OCI-LY3 (cell line): ENCODE results near the gene MMP8.

Source experiments
- CTCF ChIP-seq: fragments of 200-600, 300-600 bp; sonication (generic); IDR thresholded peaks from 2 replicates; pipeline ENCODE4 v1.5.1; 2014; ENCODE audit warnings: antibody characterized with exemption, low read length, low read depth
- EZH2phosphoT487 ChIP-seq: fragments of 200-600 bp; shearing (Covaris generic); IDR thresholded peaks from 2 replicates; pipeline ENCODE4 v1.6.1; 2018; ENCODE audit warnings: antibody characterized with exemption, mixed run types, low read depth

- no peak for TF ChIP-seq EZH2phosphoT487
- no peak for TF ChIP-seq CTCF
Observed at GRCh38 chr11:102771351-102771750, 46.6 kb upstream of the MMP8 start.
